RWPE2 (cell line): ENCODE data around the gene TCF23.
A peak's percentile ranks its signal among the peaks of the same experiment; 100 is the strongest.

Experiments used
- ATAC-seq: fragments of 200-7000 bp; cut with Tn5 transposase; 3 replicates; pipeline ENCODE4 v1.9.1; 2021; ENCODE audit warnings: low read depth
- DNase-seq: peaks from one replicate; pipeline ENCODE4 v3.0.0-alpha.2; 2020; ENCODE audit warnings: low spot score
- H3K27ac ChIP-seq: fragments of 450-650 bp; 2 replicates; pipeline ENCODE4 v1.5.1; 2017; ENCODE audit warnings: mild to moderate bottlenecking; ENCODE audit not compliant: poor library complexity, severe bottlenecking
- H3K27me3 ChIP-seq: fragments of 250-450 bp; sonication (Bioruptor Pico); 2 replicates; pipeline ENCODE4 v1.5.1; 2021; ENCODE audit warnings: mild to moderate bottlenecking, moderate library complexity; ENCODE audit not compliant: insufficient read depth, poor library complexity, severe bottlenecking
- H3K36me3 ChIP-seq: fragments of 250-450 bp; sonication (Bioruptor Pico); 2 replicates; pipeline ENCODE4 v1.5.1; 2020; ENCODE audit warnings: low read depth, mild to moderate bottlenecking, moderate library complexity
- H3K4me1 ChIP-seq: fragments of 250-450 bp; sonication (Bioruptor Pico); 2 replicates; pipeline ENCODE4 v1.5.1; 2021; ENCODE audit warnings: mild to moderate bottlenecking, moderate library complexity; ENCODE audit not compliant: insufficient read depth, poor library complexity, severe bottlenecking
- H3K4me3 ChIP-seq: fragments of 250-450 bp; sonication (Bioruptor Pico); 2 replicates; pipeline ENCODE4 v1.5.1; 2021; ENCODE audit warnings: mild to moderate bottlenecking, moderate library complexity; ENCODE audit not compliant: severe bottlenecking
- H3K9me3 ChIP-seq: fragments of 250-450 bp; sonication (Bioruptor Pico); 2 replicates; pipeline ENCODE4 v1.5.1; 2021; ENCODE audit warnings: mild to moderate bottlenecking, moderate library complexity; ENCODE audit not compliant: severe bottlenecking
- CTCF ChIP-seq: fragments of 450-650 bp; IDR thresholded peaks from one replicate; pipeline ENCODE4 v1.5.1; 2017; ENCODE audit warnings: mild to moderate bottlenecking, moderate library complexity; ENCODE audit not compliant: poor library complexity, severe bottlenecking

TCF23 gene

GRCh38 chr2:27198627-27199026 is 49.8 kb downstream of the TCF23 start:
- DNase-seq (no peak), ATAC-seq (peak; percentile 17; the same call in 1 of the 3 replicates)
- Histone ChIP-seq H3K9me3 (no peaks in the 10 kb centered on the region), H3K4me1 (no peaks in the 10 kb centered on the region), H3K27ac (no peak overlapping the region), H3K36me3 (no peaks in the 10 kb centered on the region), H3K27me3 (no peaks in the 10 kb centered on the region), H3K4me3 (no peak overlapping the region)
- no peak for TF ChIP-seq CTCF

GRCh38 chr2:27199241-27199640 is 50.4 kb downstream of the TCF23 start:
- Histone ChIP-seq H3K9me3 (no peaks in the 10 kb centered on the region), H3K27me3 (no peaks in the 10 kb centered on the region), H3K27ac (no peak overlapping the region), H3K4me1 (no peaks in the 10 kb centered on the region), H3K36me3 (no peaks in the 10 kb centered on the region), H3K4me3 (no peak overlapping the region)
- ATAC-seq: no peak
- no peak for DNase-seq
- no peak for TF ChIP-seq CTCF

GRCh38 chr2:27201675-27202074 is 52.9 kb downstream of the TCF23 start:
- H3K4me3 ChIP-seq: no peak overlapping the region
- ATAC-seq (no peak), DNase-seq (no peak)
- no peaks in the 10 kb centered on the region for H3K9me3 ChIP-seq
- no peak overlapping the region for H3K27ac ChIP-seq
- H3K36me3 ChIP-seq: peaks cover 5% of the 10 kb centered on the region
- H3K4me1 ChIP-seq: no peaks in the 10 kb centered on the region
- H3K27me3 ChIP-seq: no peaks in the 10 kb centered on the region
- no peak for TF ChIP-seq CTCF

- no peaks in the 10 kb centered on the region for H3K9me3 ChIP-seq
- no peaks in the 10 kb centered on the region for H3K27me3 ChIP-seq
- ATAC-seq: no peak
- peaks cover 10% of the 10 kb centered on the region for H3K36me3 ChIP-seq
- DNase-seq: no peak
- no peaks in the 10 kb centered on the region for H3K4me1 ChIP-seq
- no peak overlapping the region for H3K27ac ChIP-seq
- no peak for TF ChIP-seq CTCF
- no peak overlapping the region for H3K4me3 ChIP-seq
These were observed 54.0 kb downstream of the TCF23 start for GRCh38 chr2:27202854-27203253.

GRCh38 chr2:27203741-27204140 is 54.9 kb downstream of the TCF23 start:
- no peak for TF ChIP-seq CTCF
- DNase-seq (no peak), ATAC-seq (no peak)
- Histone ChIP-seq H3K27me3 (no peaks in the 10 kb centered on the region), H3K9me3 (no peaks in the 10 kb centered on the region), H3K4me3 (no peak overlapping the region), H3K27ac (no peak overlapping the region), H3K36me3 (peaks cover 19% of the 10 kb centered on the region), H3K4me1 (no peaks in the 10 kb centered on the region)
